Left ventricle myocardium inferior (tissue), 1 donor: Measurements from ENCODE around the gene TRAF3. TPM values are rescaled to one million over a fixed set of nuclear protein-coding genes. Genes with fewer than 3 reads are reported as not detected.

Experiments used
- DNase-seq: peaks from one replicate; pipeline ENCODE4 v3.0.0-alpha.2; 2020
- H3K27ac ChIP-seq: fragments of 200-600 bp; replicated peaks from 2 replicates; pipeline ENCODE4 v1.8.0; 2021
- H3K27me3 ChIP-seq: fragments of 200-600 bp; 2 replicates; pipeline ENCODE4 v1.8.0; 2021; ENCODE audit warnings: low read depth
- H3K36me3 ChIP-seq: fragments of 200-600 bp; 2 replicates; pipeline ENCODE4 v1.8.0; 2021
- H3K4me1 ChIP-seq: fragments of 200-600 bp; 2 replicates; pipeline ENCODE4 v1.8.0; 2021
- H3K4me3 ChIP-seq: fragments of 200-600 bp; 2 replicates; pipeline ENCODE4 v1.8.0; 2021; ENCODE audit warnings: mild to moderate bottlenecking, moderate library complexity
- H3K9me3 ChIP-seq: fragments of 200-600 bp; replicated peaks from 2 replicates; pipeline ENCODE4 v1.8.0; 2021
- CTCF ChIP-seq: fragments of 200-600 bp; IDR thresholded peaks from 2 replicates; pipeline ENCODE4 v1.8.0; 2021; ENCODE audit warnings: antibody characterized with exemption, mild to moderate bottlenecking, borderline replicate concordance
- intact Hi-C: fragments of 100-400 bp; cut with micrococcal nuclease; formaldehyde crosslinking; loops from one replicate; pipeline ENCODE4 v1.11.0; 2022
- total RNA-seq: library from RNA; stranded (reverse); fragmentation: NEBNext Ultra II Directional; extraction: Animal tissue kit (Norgen Biotek cat#: 25700); gene quantifications from one replicate; pipeline ENCODE4 v1.2.1, GENCODE V29; 2021
- donor health status: DM: no; HTN: yes; CAD: no; lungs with severe emphysema.

The TRAF3 gene
- total RNA-seq, 1 donor from 2014 or later = 11.3 TPM

DNA sequence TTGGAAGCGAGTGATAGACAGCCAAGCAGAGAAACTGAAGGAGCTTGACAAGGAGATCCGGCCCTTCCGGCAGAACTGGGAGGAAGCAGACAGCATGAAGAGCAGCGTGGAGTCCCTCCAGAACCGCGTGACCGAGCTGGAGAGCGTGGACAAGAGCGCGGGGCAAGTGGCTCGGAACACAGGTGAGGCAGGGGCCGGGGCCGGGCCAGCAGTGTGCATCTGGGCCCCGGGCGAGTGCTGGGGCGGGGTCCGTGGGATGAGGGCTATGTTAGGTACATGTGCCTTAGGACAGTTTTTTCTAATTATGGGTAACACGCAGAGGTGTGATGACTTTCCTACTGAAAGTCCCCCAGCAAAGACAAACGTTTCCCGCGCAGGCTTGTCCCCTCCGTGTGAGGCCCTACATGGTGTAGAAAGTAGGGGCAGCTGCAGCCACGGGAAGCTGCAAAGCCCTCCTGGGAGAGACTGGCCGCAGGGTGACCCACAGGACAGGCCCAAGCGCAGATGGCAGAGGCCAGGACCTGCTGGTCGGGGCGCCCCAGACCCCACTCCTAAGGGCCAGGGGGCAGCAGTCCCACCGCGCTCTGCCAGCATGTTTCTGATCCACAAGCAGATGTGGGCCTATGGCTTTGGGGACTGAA lies 126.1 kb downstream of the TRAF3 start:
- H3K4me3 ChIP-seq = no peak overlapping the region
- TF ChIP-seq CTCF = no peak
- intact Hi-C loops = no loop called here
- no peak overlapping the region for H3K27ac ChIP-seq
- peaks cover 32% of the 10 kb centered on the region for H3K36me3 ChIP-seq
- peaks cover 14% of the 10 kb centered on the region for H3K4me1 ChIP-seq
- H3K27me3 ChIP-seq = no peaks in the 10 kb centered on the region
- DNase-seq = no peak
- H3K9me3 ChIP-seq = no peaks in the 10 kb centered on the region

DNA sequence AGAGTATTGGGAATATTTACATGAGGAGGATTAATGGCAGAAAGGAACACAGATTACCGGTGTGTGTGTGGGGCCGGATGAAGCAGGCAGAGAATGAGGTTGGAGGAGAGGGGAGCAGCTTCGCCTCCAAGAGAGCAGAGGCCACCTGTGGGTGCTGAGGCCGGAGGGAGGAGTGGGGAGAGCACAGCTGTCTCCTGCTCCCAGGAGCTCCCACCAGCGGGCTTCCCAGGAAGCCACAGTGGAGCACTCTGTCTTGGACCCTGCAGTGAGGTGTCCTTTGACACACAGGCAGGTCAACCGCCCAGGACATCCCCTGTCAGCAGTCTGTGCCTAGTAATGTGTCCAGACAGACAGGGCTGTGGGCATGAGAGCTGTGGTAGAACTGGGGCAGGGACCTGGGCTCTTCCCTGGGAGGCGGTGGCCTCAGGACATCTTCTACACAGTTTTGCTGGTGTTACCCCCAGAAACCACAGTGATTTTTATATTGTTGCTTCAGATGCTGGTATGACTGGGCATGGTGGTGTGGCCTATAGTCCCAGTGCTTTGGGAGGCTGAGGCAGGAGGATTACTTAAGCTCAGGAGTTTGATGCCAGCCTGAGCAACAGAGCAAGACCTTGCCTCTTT lies 126.8 kb downstream of the TRAF3 start:
- H3K4me1 ChIP-seq = peaks cover 14% of the 10 kb centered on the region
- no peaks in the 10 kb centered on the region for H3K27me3 ChIP-seq
- H3K9me3 ChIP-seq = no peaks in the 10 kb centered on the region
- intact Hi-C loops = no loop called here
- peaks cover 31% of the 10 kb centered on the region for H3K36me3 ChIP-seq
- no peak for TF ChIP-seq CTCF
- H3K27ac ChIP-seq = no peak overlapping the region
- H3K4me3 ChIP-seq = no peak overlapping the region
- no peak for DNase-seq

DNA sequence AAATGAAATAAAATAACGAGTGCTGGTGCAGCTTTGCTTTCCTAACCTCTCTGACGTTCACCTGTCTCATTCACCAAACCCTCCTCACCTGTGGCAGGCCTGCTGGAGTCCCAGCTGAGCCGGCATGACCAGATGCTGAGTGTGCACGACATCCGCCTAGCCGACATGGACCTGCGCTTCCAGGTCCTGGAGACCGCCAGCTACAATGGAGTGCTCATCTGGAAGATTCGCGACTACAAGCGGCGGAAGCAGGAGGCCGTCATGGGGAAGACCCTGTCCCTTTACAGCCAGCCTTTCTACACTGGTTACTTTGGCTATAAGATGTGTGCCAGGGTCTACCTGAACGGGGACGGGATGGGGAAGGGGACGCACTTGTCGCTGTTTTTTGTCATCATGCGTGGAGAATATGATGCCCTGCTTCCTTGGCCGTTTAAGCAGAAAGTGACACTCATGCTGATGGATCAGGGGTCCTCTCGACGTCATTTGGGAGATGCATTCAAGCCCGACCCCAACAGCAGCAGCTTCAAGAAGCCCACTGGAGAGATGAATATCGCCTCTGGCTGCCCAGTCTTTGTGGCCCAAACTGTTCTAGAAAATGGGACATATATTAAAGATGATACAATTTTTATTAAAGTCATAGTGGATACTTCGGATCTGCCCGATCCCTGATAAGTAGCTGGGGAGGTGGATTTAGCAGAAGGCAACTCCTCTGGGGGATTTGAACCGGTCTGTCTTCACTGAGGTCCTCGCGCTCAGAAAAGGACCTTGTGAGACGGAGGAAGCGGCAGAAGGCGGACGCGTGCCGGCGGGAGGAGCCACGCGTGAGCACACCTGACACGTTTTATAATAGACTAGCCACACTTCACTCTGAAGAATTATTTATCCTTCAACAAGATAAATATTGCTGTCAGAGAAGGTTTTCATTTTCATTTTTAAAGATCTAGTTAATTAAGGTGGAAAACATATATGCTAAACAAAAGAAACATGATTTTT lies 128.2 kb downstream of the TRAF3 start:
- no peak for TF ChIP-seq CTCF
- Histone ChIP-seq H3K36me3 (peaks cover 31% of the 10 kb centered on the region), H3K4me3 (no peak overlapping the region), H3K27me3 (no peaks in the 10 kb centered on the region), H3K4me1 (peaks cover 12% of the 10 kb centered on the region), H3K9me3 (no peaks in the 10 kb centered on the region), H3K27ac (no peak overlapping the region)
- intact Hi-C loops = no loop called here
- no peak for DNase-seq

GRCh38 chr14:102906616-102907302 lies 129.5 kb downstream of the TRAF3 start:
- H3K4me1 ChIP-seq = peaks cover under 1% of the 10 kb centered on the region
- intact Hi-C loops = no loop called here
- H3K27me3 ChIP-seq = no peaks in the 10 kb centered on the region
- no peak overlapping the region for H3K27ac ChIP-seq
- no peak overlapping the region for H3K4me3 ChIP-seq
- no peaks in the 10 kb centered on the region for H3K9me3 ChIP-seq
- no peak for TF ChIP-seq CTCF
- H3K36me3 ChIP-seq = peaks cover 31% of the 10 kb centered on the region
- no peak for DNase-seq

GRCh38 chr14:102907303-102907844 lies 130.1 kb downstream of the TRAF3 start:
- intact Hi-C loops = no loop called here

More at GRCh38 chr14:102907303-102907844, 130.1 kb downstream of the TRAF3 start:
- no peak for TF ChIP-seq CTCF
- H3K4me1 ChIP-seq = no peaks in the 10 kb centered on the region
- DNase-seq = no peak
- no peaks in the 10 kb centered on the region for H3K9me3 ChIP-seq
- H3K27ac ChIP-seq = no peak overlapping the region
- no peaks in the 10 kb centered on the region for H3K27me3 ChIP-seq
- no peak overlapping the region for H3K4me3 ChIP-seq
- peaks cover 31% of the 10 kb centered on the region for H3K36me3 ChIP-seq
